Smooth muscle cell (in vitro differentiated cells): ENCODE results near the gene RDX. TPM values are rescaled to one million over a fixed set of nuclear protein-coding genes. Genes with fewer than 3 reads are reported as not detected.

Experiments
- DNase-seq: peaks from one replicate; lab custom pipeline; 2025; ENCODE audit not compliant: unreplicated experiment; lab: John Stamatoyannopoulos, UW
- H2AFZ ChIP-seq: fragments of 200-600 bp; sonication (generic); 2 replicates; pipeline ENCODE4 v1.6.0; 2016; ENCODE audit warnings: antibody characterized with exemption, low read depth, mild to moderate bottlenecking
- H3F3A ChIP-seq: fragments of 200-600 bp; sonication (generic); 2 replicates; pipeline ENCODE4 v1.6.0; 2017; ENCODE audit warnings: antibody characterized with exemption, low read depth
- H3K27ac ChIP-seq: fragments of 200-600 bp; sonication (generic); 2 replicates; pipeline ENCODE4 v1.5.1; 2016; ENCODE audit warnings: low read depth, mild to moderate bottlenecking
- H3K27me3 ChIP-seq: fragments of 200-600 bp; sonication (generic); 2 replicates; pipeline ENCODE4 v1.6.1; 2016; ENCODE audit warnings: low read depth, mild to moderate bottlenecking
- H3K36me3 ChIP-seq: fragments of 200-600 bp; sonication (generic); 2 replicates; pipeline ENCODE4 v1.5.1; 2016; ENCODE audit warnings: low read depth
- H3K4me1 ChIP-seq: fragments of 200-600 bp; sonication (generic); 2 replicates; pipeline ENCODE4 v1.5.1; 2016; ENCODE audit warnings: low read depth
- H3K4me2 ChIP-seq: fragments of 200-600 bp; sonication (generic); 2 replicates; pipeline ENCODE4 v1.6.0; 2016; ENCODE audit warnings: mild to moderate bottlenecking
- H3K4me3 ChIP-seq: fragments of 200-600 bp; sonication (generic); 2 replicates; pipeline ENCODE4 v1.5.1; 2016; ENCODE audit warnings: mild to moderate bottlenecking
- H3K79me2 ChIP-seq: fragments of 200-600 bp; sonication (generic); 2 replicates; pipeline ENCODE4 v1.6.0; 2016; ENCODE audit warnings: low read depth, mild to moderate bottlenecking
- H3K9ac ChIP-seq: fragments of 200-600 bp; sonication (generic); 2 replicates; pipeline ENCODE4 v1.6.0; 2016; ENCODE audit warnings: low read depth
- H3K9me3 ChIP-seq: fragments of 200-600 bp; sonication (generic); replicated peaks from 2 replicates; pipeline ENCODE4 v1.5.1; 2016; ENCODE audit warnings: low read depth
- H4K20me1 ChIP-seq: fragments of 200-600 bp; sonication (generic); 2 replicates; pipeline ENCODE4 v1.6.0; 2016; ENCODE audit warnings: low read depth
- CTCF ChIP-seq: fragments of 200-600 bp; sonication (generic); IDR thresholded peaks from 2 replicates; pipeline ENCODE4 v1.5.1; 2017; ENCODE audit warnings: borderline replicate concordance, mild to moderate bottlenecking, antibody characterized with exemption; ENCODE audit not compliant: insufficient read depth, poor library complexity, severe bottlenecking
- WGBS: methylation state at CpG from one replicate; pipeline ENCODE4 v1.1.7; 2016; ENCODE audit warnings: low lambda C conversion rate; 5-methylcytosine and 5-hydroxymethylcytosine counted together
- polyA plus RNA-seq: library from polyadenylated mRNA; unstranded; fragments of >200 nt; fragmentation: Nextera tagmentation; extraction: Ambion mirVana; gene quantifications from 2 replicates; pipeline ENCODE4 v1.2.1, GENCODE V29; 2016
- total RNA-seq: library from RNA; depleted of rRNA; stranded (reverse); fragments of >200 nt; gene quantifications from 2 replicates; pipeline ENCODE4 v1.2.3, GENCODE V29; 2014

Gene RDX
- total and polyA plus RNA-seq, 2 experiments from 2014 or later, result 137 to 165 TPM

GRCh38 chr11:110298301-110298765 is 1.9 kb upstream of the RDX start:
- peaks cover 33% of the 10 kb centered on the region for H3K4me1 ChIP-seq
- no peaks in the 10 kb centered on the region for H3K36me3 ChIP-seq
- H3F3A ChIP-seq, result peaks cover 15% of the 10 kb centered on the region
- no peaks in the 10 kb centered on the region for H3K27me3 ChIP-seq
- H2AFZ ChIP-seq, result no peak overlapping the region
- no peak overlapping the region for H3K9ac ChIP-seq
- H3K4me3 ChIP-seq, result no peak overlapping the region
- H4K20me1 ChIP-seq, result peaks cover 23% of the 10 kb centered on the region
- WGBS, result 31% methylated on average over 5 of the region's 5 CpGs
- peak overlapping the region; percentile 81 for H3K4me2 ChIP-seq
- no peaks in the 10 kb centered on the region for H3K9me3 ChIP-seq
- DNase-seq, result no peak
- TF ChIP-seq CTCF, result no peak
- H3K79me2 ChIP-seq, result peaks cover 29% of the 10 kb centered on the region
- H3K27ac ChIP-seq, result peak overlapping the region; percentile 88

GRCh38 chr11:110297726-110298300 is 1.4 kb upstream of the RDX start:
- H3K4me3 ChIP-seq, result peak overlapping the region; percentile 96
- peak overlapping the region; percentile 81 for H3K4me2 ChIP-seq
- no peaks in the 10 kb centered on the region for H3K9me3 ChIP-seq
- H3K4me1 ChIP-seq, result peaks cover 38% of the 10 kb centered on the region
- TF ChIP-seq CTCF, result no peak
- 57% methylated on average over 3 of the region's 3 CpGs for WGBS
- peaks cover 15% of the 10 kb centered on the region for H3F3A ChIP-seq
- no peaks in the 10 kb centered on the region for H3K36me3 ChIP-seq
- H3K27ac ChIP-seq, result peak overlapping the region; percentile 88
- peak overlapping the region; percentile 73 for H3K9ac ChIP-seq
- peaks cover 28% of the 10 kb centered on the region for H4K20me1 ChIP-seq
- no peak for DNase-seq
- no peak overlapping the region for H2AFZ ChIP-seq
- H3K27me3 ChIP-seq, result no peaks in the 10 kb centered on the region
- peaks cover 34% of the 10 kb centered on the region for H3K79me2 ChIP-seq

GRCh38 chr11:110297076-110297725 is 787 bp upstream of the RDX start:
- Histone ChIP-seq H3K36me3 (no peaks in the 10 kb centered on the region), H3K27me3 (no peaks in the 10 kb centered on the region), H3K4me3 (peak overlapping the region; percentile 96), H2AFZ (peak overlapping the region; percentile 46), H3K9ac (peak overlapping the region; percentile 73), H3K4me1 (peaks cover 40% of the 10 kb centered on the region), H3K27ac (peak overlapping the region; percentile 88), H3K4me2 (peak overlapping the region; percentile 81), H3K79me2 (peaks cover 40% of the 10 kb centered on the region), H3F3A (peaks cover 15% of the 10 kb centered on the region), H3K9me3 (no peaks in the 10 kb centered on the region), H4K20me1 (peaks cover 34% of the 10 kb centered on the region)
- no peak for TF ChIP-seq CTCF
- DNase-seq, result no peak
- WGBS, result 9% methylated on average over 10 of the region's 10 CpGs
